Endothelial cell of umbilical vein (primary cell): ENCODE data around the gene TMED8. TPM values are rescaled to one million over a fixed set of nuclear protein-coding genes. Genes with fewer than 3 reads are reported as not detected.

ENCODE experiments used
- BruUV-seq: library from RNA; stranded (reverse); fragments of 400-500 nt; replicated peaks from 2 replicates; lab custom pipeline; 2021; lab: Mats Ljungman, UMichigan
- CTCF ChIA-PET: fragments of 300-600, 350-600 bp; sonication (Branson Sonifier 250); formaldehyde crosslinking; loops from one replicate; lab custom pipeline; 2021; ENCODE audit warnings: antibody characterized with exemption, inconsistent platforms; lab: Charles Lee
- POLR2A ChIA-PET: fragments of 300-600, 350-600 bp; sonication (Branson Sonifier 250); formaldehyde crosslinking; loops from one replicate; lab custom pipeline; 2021; ENCODE audit warnings: antibody characterized with exemption, inconsistent platforms; lab: Charles Lee
- DNase-seq: peaks from one replicate; pipeline ENCODE4 v3.0.0-alpha.2; 2011; ENCODE audit warnings: low read depth, low spot score
- FAIRE-seq: peaks from 2 replicates; lab custom pipeline; 2011; peaks lifted over from hg19 to GRCh38; lab: Jason Lieb, UNC
- H2AFZ ChIP-seq: 2 replicates; pipeline ENCODE4 v1.6.0; 2012; ENCODE audit warnings: low read depth, low read length, control low read depth, inconsistent platforms
- H3K27ac ChIP-seq: 2 replicates; pipeline ENCODE4 v1.5.1; 2011; ENCODE audit warnings: low read depth, mild to moderate bottlenecking, control low read depth, low read length, moderate library complexity; ENCODE audit not compliant: insufficient read depth
- H3K27me3 ChIP-seq, 2 experiments: 2 replicates each; pipeline versions ENCODE4 v1.6.0 to v1.6.1; 2011; ENCODE audit warnings: low read length in 2 of 2, mixed read lengths in 1 of 2; ENCODE audit not compliant: control insufficient read depth in 2 of 2, insufficient read depth in 2 of 2
- H3K36me3 ChIP-seq, 2 experiments: 2 replicates in 1 of 2; 3 replicates in 1 of 2; pipeline ENCODE4 v1.5.1; 2011; ENCODE audit warnings: low read length in 2 of 2, mild to moderate bottlenecking in 1 of 2, moderate library complexity in 1 of 2; ENCODE audit not compliant: control insufficient read depth in 2 of 2, insufficient read depth in 2 of 2; ENCODE audit errors: extremely low read depth in 1 of 2
- H3K4me1 ChIP-seq: 3 replicates; pipeline ENCODE4 v1.5.1; 2011; ENCODE audit warnings: mild to moderate bottlenecking, low read length; ENCODE audit not compliant: control insufficient read depth, insufficient read depth; ENCODE audit errors: extremely low read depth
- H3K4me2 ChIP-seq: 2 replicates; pipeline ENCODE4 v1.6.1; 2011; ENCODE audit warnings: low read length, control low read depth, mixed read lengths; ENCODE audit not compliant: insufficient read depth
- H3K4me3 ChIP-seq, 3 experiments: fragments of 200-600 bp in 1 of 3; sonication (generic), shearing (Covaris generic) in 1 of 3; replicated peaks in 1 of 3; 2 replicates each; pipeline ENCODE4 v1.5.1; 2011 to 2016; ENCODE audit warnings: control low read depth in 3 of 3, low read length in 3 of 3, mild to moderate bottlenecking in 2 of 3, inconsistent platforms in 1 of 3, low read depth in 1 of 3, moderate library complexity in 1 of 3; ENCODE audit not compliant: insufficient read depth in 1 of 3
- H3K79me2 ChIP-seq: 2 replicates; pipeline ENCODE4 v1.6.0; 2012; ENCODE audit warnings: low read length, inconsistent platforms; ENCODE audit not compliant: control insufficient read depth, insufficient read depth
- H3K9ac ChIP-seq: replicated peaks from 2 replicates; pipeline ENCODE3; 2011; ENCODE audit warnings: low read length, control low read depth; ENCODE audit not compliant: insufficient read depth; ENCODE audit errors: extremely low read depth
- H3K9me1 ChIP-seq: replicated peaks from 3 replicates; pipeline ENCODE4 v1.6.0; 2011; ENCODE audit warnings: mild to moderate bottlenecking, low read length; ENCODE audit not compliant: control insufficient read depth, insufficient read depth; ENCODE audit errors: extremely low read depth
- H3K9me3 ChIP-seq: replicated peaks from 2 replicates; pipeline ENCODE4 v1.5.1; 2012; ENCODE audit warnings: low read length, inconsistent platforms; ENCODE audit not compliant: control insufficient read depth, insufficient read depth
- H4K20me1 ChIP-seq: replicated peaks from 2 replicates; pipeline ENCODE3; 2011; ENCODE audit warnings: mild to moderate bottlenecking, low read length; ENCODE audit not compliant: control insufficient read depth, insufficient read depth; ENCODE audit errors: extremely low read depth
- CTCF ChIP-seq, 2 donors: IDR thresholded peaks; 1 replicate in 1 of 2; 2 replicates in 1 of 2; pipeline ENCODE4 v1.5.1; 2011; ENCODE audit warnings: low read length in 2 of 2, mild to moderate bottlenecking in 2 of 2, moderate library complexity in 2 of 2, control low read depth in 1 of 2, inconsistent platforms in 1 of 2, low read depth in 1 of 2; ENCODE audit not compliant: insufficient read depth in 1 of 2; ENCODE audit errors: extremely low read depth in 1 of 2
- EZH2 ChIP-seq: IDR thresholded peaks from 2 replicates; pipeline ENCODE4 v1.6.1; 2012; ENCODE audit warnings: borderline replicate concordance, low read depth, mild to moderate bottlenecking, moderate library complexity, low read length, inconsistent platforms; ENCODE audit not compliant: severe bottlenecking
- FOS ChIP-seq: IDR thresholded peaks from 2 replicates; pipeline ENCODE4 v1.6.1; 2011; ENCODE audit warnings: mild to moderate bottlenecking, low read length, moderate library complexity, borderline replicate concordance; ENCODE audit not compliant: insufficient read depth
- GATA2 ChIP-seq: IDR thresholded peaks from 2 replicates; pipeline ENCODE4 v1.7.0; 2011; ENCODE audit warnings: low read depth, mild to moderate bottlenecking, moderate library complexity, mixed read lengths, low read length; ENCODE audit not compliant: insufficient read length, insufficient read depth
- JUN ChIP-seq: IDR thresholded peaks from 2 replicates; pipeline ENCODE4 v1.6.1; 2011; ENCODE audit warnings: borderline replicate concordance, low read depth; ENCODE audit not compliant: insufficient read length, insufficient read depth
- MAX ChIP-seq: IDR thresholded peaks from 2 replicates; pipeline ENCODE4 v1.6.1; 2011; ENCODE audit not compliant: insufficient read depth, insufficient read length
- MYC ChIP-seq: IDR thresholded peaks from one replicate; pipeline ENCODE4 v1.6.1; 2011; ENCODE audit warnings: mild to moderate bottlenecking, low read depth, low read length
- POLR2A ChIP-seq: IDR thresholded peaks from 2 replicates; pipeline ENCODE4 v1.6.1; 2012; ENCODE audit warnings: low read depth, mild to moderate bottlenecking, control low read depth, low read length
- POLR2AphosphoS5 ChIP-seq: IDR thresholded peaks from 2 replicates; pipeline ENCODE4 v1.6.1; 2012; ENCODE audit warnings: low read depth, mild to moderate bottlenecking, control low read depth, low read length, moderate library complexity; ENCODE audit not compliant: insufficient read depth
- dilution Hi-C: fragments of 300-500 bp; cut with MboI; formaldehyde crosslinking; loops from one replicate; pipeline ENCODE4 v1.15.0; 2019; ENCODE audit warnings: low sequenced_read_pairs; ENCODE audit not compliant: extremely low pct_ligation_motif_present
- intact Hi-C: fragments of 100-400 bp; cut with micrococcal nuclease; formaldehyde crosslinking; loops from one replicate; pipeline ENCODE4 v1.10.0; 2022
- polyA plus RNA-seq, 4 experiments: library from polyadenylated mRNA; depleted of rRNA in 3 of 4; stranded (reverse) in 3 of 4; unstranded in 1 of 4; fragments of >200 nt; gene quantifications; 2 replicates each; pipeline versions ENCODE4 v1.2.1 to v1.2.3, GENCODE V29; 2011 to 2012; ENCODE audit warnings: missing spikeins in 1 of 4
- total RNA-seq: library from RNA; stranded (reverse); gene quantifications from 2 replicates; pipeline ENCODE4 v1.2.3, GENCODE V29; 2021

TMED8 gene
- total and polyA plus RNA-seq, 2 donors (not counting 3 experiments of a cell fraction or from before 2014, with no cell fraction given), result 5.2 to 12.6 TPM

GRCh38 chr14:77344377-77344996 lies 32.4 kb downstream of the TMED8 start:
- H2AFZ ChIP-seq, result no peak overlapping the region
- DNase-seq (no peak), FAIRE-seq (no peak)
- no peak overlapping the region for H3K27ac ChIP-seq
- H3K27me3 ChIP-seq, result no peaks in the 10 kb centered on the region
- H3K4me3 ChIP-seq, result no peak overlapping the region
- no peaks in the 10 kb centered on the region for H3K9me3 ChIP-seq
- H3K9ac ChIP-seq, result no peak overlapping the region
- no peak overlapping the region for H3K4me2 ChIP-seq
- no peaks in the 10 kb centered on the region for H3K9me1 ChIP-seq
- CTCF ChIA-PET, result no interaction called here
- no TSS peak for BruUV-seq
- H3K79me2 ChIP-seq, result no peaks in the 10 kb centered on the region
- POLR2A ChIA-PET, result no interaction called here
- intact Hi-C loops, result no loop called here
- H3K36me3 ChIP-seq, result peaks cover 0 to 3% of the 10 kb centered on the region in 2 experiments
- no peaks in the 10 kb centered on the region for H3K4me1 ChIP-seq
- dilution Hi-C loops, result no loop called here
- no peaks in the 10 kb centered on the region for H4K20me1 ChIP-seq
- TF ChIP-seq GATA2 (no peak), MYC (no peak), POLR2AphosphoS5 (no peak), MAX (no peak), CTCF (IDR thresholded peaks at IDR 0.05; ENCODE audit: extremely low read depth in 1 of 2, insufficient read depth in 1 of 2, low read depth in 1 of 2, low read length in 2 of 2) (no peak), POLR2A (no peak), JUN (no peak), FOS (no peak), EZH2 (no peak)
